Activated CD8-positive, alpha-beta memory T cell treated with anti-CD3 and anti-CD28 coated beads, Interleukin-2, amount 50 U/mL, for 1 hour (primary cell): ENCODE results near the gene GRWD1.

Experiments used
- DNase-seq: peaks from one replicate; pipeline ENCODE4 v3.0.0-alpha.2; 2020; ENCODE audit errors: extremely low read depth

The GRWD1 gene

GRCh38 chr19:48497728-48498594, 52.2 kb downstream of the GRWD1 start:
- no peak for DNase-seq

DNA sequence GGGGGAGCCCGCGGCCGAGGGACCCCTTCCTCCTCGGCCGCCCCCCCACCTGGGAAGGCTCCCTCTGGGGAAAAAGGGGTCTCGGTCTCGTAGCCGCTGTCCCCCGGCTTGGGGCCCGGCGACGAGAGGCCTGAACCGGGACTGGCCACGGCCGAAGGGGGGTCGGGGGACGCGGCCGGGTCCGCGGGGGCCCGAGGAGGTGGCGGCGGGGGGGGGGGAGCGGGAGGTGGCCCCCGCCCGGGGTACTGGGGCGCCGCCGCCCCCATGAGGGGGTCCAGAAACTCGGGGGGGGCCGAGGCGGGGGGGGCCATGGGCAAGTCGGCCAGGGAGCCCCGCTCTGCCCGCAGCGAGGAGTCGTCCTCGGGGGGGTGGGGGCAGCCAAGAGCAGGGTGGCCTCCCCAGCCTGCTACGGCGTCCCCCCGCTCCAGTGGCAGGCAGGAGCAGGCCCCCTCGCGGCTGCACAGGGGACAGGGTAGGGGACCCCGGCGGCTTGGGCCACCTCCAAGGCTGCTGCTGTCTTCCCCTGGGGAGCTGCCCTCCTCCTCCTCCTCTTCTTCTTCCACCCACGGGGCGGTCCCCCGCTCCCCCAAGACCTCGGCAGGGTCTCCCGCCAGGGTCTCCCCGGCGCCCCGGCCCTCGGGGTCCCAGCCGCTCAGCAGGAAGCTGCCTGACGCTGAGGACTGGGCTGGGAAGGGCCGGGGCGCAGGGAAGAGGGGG, 53.0 kb downstream of the GRWD1 start:
- no peak for DNase-seq

GRCh38 chr19:48499316-48500090, 53.7 kb downstream of the GRWD1 start:
- no peak for DNase-seq

- DNase-seq: no peak
These were observed 55.2 kb downstream of the GRWD1 start for GRCh38 chr19:48500830-48501493.

DNA sequence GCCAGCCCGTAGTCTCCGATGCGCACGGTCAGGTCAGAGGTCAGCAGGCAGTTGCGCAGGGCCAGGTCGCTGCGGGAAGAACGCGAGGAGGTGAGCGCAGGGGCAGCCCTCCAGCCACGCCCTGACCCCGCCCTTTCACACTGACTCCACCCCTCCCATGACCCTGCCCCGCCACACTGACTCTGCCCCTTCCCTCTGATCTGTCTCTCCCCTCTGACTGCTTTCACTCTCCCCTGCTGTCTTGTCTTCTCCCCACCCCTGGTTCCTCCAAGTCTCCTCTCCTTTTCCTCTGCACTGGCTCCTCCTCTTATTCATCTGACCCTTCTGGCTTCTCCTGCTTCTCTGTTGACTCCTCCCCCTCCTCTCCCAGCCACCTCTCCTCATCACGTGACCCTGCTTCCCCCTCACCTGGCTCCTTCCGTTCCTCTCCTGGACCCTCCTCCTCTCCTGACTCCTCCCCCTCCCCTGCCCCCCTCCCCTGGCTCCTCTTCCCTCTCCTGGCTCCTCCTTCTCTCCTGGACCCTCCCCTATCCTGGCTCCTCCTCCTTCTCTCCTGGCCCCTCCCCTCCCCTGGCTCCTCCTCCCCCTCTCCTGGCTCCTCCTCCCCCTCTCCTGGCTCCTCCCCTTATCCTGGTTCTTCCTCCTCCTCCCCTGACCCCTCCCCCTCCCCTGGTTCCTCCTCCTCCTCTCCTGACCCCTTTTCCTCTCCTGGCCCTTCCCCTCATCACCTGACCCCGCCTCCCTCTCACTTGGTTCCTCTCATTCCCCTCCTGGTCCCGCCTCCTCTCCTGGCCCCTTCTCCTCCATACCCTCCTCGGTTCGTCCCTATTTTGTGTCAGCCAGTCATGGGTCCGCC, 55.9 kb downstream of the GRWD1 start:
- no peak for DNase-seq

- no peak for DNase-seq
These were observed 56.7 kb downstream of the GRWD1 start for GRCh38 chr19:48502350-48503018.

GRCh38 chr19:48506138-48506733, 60.5 kb downstream of the GRWD1 start:
- no peak for DNase-seq
